Raji (cell line): Measurements from ENCODE around the gene TMEM243.

ENCODE experiments used
- POLR2A ChIP-seq: IDR thresholded peaks from 2 replicates; pipeline ENCODE4 v1.6.1; 2011; ENCODE audit warnings: low read depth, low read length, control low read depth; ENCODE audit not compliant: insufficient read depth

Gene TMEM243

GRCh38 chr7:87151002-87151728, 68.4 kb downstream of the TMEM243 start:
- TF ChIP-seq POLR2A, result no peak

- TF ChIP-seq POLR2A, result no peak
These were observed 71.1 kb downstream of the TMEM243 start for GRCh38 chr7:87148332-87148955.

GRCh38 chr7:87147500-87147899, 72.0 kb downstream of the TMEM243 start:
- no peak for TF ChIP-seq POLR2A

GRCh38 chr7:87146740-87147386, 72.7 kb downstream of the TMEM243 start:
- TF ChIP-seq POLR2A, result no peak
